ENCODE results near the gene SEZ6L2. TPM values are rescaled to one million over a fixed set of nuclear protein-coding genes. Genes with fewer than 3 reads are reported as not detected.

The SEZ6L2 gene
- total and polyA plus RNA-seq, 9 of the 15 experiments (the other 6 are each of a cell fraction or from before 2014, with no cell fraction given), result 0.10 to 2.1 (median 0.72) TPM

- TF ChIP-seq ZNF511 (CRISPR knock-in tag; IDR thresholded peaks at IDR 0.05), result no peak
- TF ChIP-seq ZNF79 (CRISPR knock-in tag; IDR thresholded peaks at IDR 0.05; ENCODE audit: low read depth), result no peak
- no peak for TF ChIP-seq ILF3 (IDR thresholded peaks at IDR 0.05; ENCODE audit: borderline replicate concordance)
- TF ChIP-seq FOSL1 (tag; conservative IDR thresholded peaks at IDR 0.05), result no peak
- no peak for TF ChIP-seq ZNF274 (IDR thresholded peaks at IDR 0.05; ENCODE audit: borderline replicate concordance, low read depth, low read length)
- TF ChIP-seq ZNF134 (CRISPR knock-in tag; conservative IDR thresholded peaks at IDR 0.05), result no peak
- TF ChIP-seq ZNF668 (CRISPR knock-in tag; IDR thresholded peaks at IDR 0.05), result no peak
- TF ChIP-seq SRSF9 (IDR thresholded peaks at IDR 0.05; ENCODE audit: borderline replicate concordance, low read depth, low read length), result no peak
- TF ChIP-seq ESRRA (IDR thresholded peaks at IDR 0.05; ENCODE audit: borderline replicate concordance, low read depth), result no peak
- no peak for TF ChIP-seq BCLAF1 (IDR thresholded peaks at IDR 0.05; ENCODE audit: borderline replicate concordance in 1 of 2, control insufficient read depth in 1 of 2, low read depth in 2 of 2, low read length in 1 of 2)
- TF ChIP-seq HLTF (IDR thresholded peaks at IDR 0.05), result no peak
- no peak for TF ChIP-seq ZNF121 (CRISPR knock-in tag; conservative IDR thresholded peaks at IDR 0.05)
- TF ChIP-seq HINFP (tag; conservative IDR thresholded peaks at IDR 0.05; ENCODE audit: low read depth), result no peak
- no peak for TF ChIP-seq STAT6 (CRISPR knock-in tag; IDR thresholded peaks at IDR 0.05)
- peak in 1 of 2 experiments; percentile 49 for TF ChIP-seq E2F6 (IDR thresholded peaks at IDR 0.05; ENCODE audit: borderline replicate concordance in 1 of 2, extremely low read depth in 1 of 2, insufficient read depth in 1 of 2, insufficient read length in 1 of 2, low read depth in 1 of 2, low read length in 1 of 2, poor library complexity in 1 of 2, severe bottlenecking in 1 of 2)
- no peak for TF ChIP-seq HDAC2 (IDR thresholded peaks at IDR 0.05)
Measured at GRCh38 chr16:29900102-29900887, 945 bp upstream of the SEZ6L2 start, which contains the start of gene ASPHD1 (continued).

All from K562 (cell line).